HG03103 (cell line): ENCODE results near the gene ABCD4.

Source experiments
- ATAC-seq: cut with Tn5 transposase; IDR thresholded peaks from one replicate; pipeline ENCODE4 v1.9.1; 2021; ENCODE audit warnings: low read depth; ENCODE audit not compliant: unreplicated experiment

The ABCD4 gene

GRCh38 chr14:74238974-74239847, 63.5 kb downstream of the ABCD4 start, which contains the start of gene VSX2:
TSS of gene VSX2 (plus strand) at chr14:74239449. CDS start at chr14:74239562, 113 bp downstream.
- ATAC-seq, result no peak

- no peak for ATAC-seq
Measured at GRCh38 chr14:74237441-74237840, 65.3 kb downstream of the ABCD4 start.
